SHP77 treated with DMSO at 0.1 percent for 48 hours (cell line): ENCODE results near the gene PERM1.
"Not testable (repeated sequence)": the region's sequence is repeated elsewhere in the genome, so short reads cannot be mapped to it uniquely, and the experiment has no call there.

ENCODE experiments used
- DNase-seq: peaks from one replicate; lab custom pipeline; 2025; lab: John Stamatoyannopoulos, UW

PERM1 gene

GRCh38 chr1:1014799-1015681, 33.1 kb upstream of the PERM1 start:
- no peak for DNase-seq

- peak; percentile 40 for DNase-seq
Observed at GRCh38 chr1:1013922-1014648, 32.2 kb upstream of the PERM1 start.

GRCh38 chr1:1013105-1013921, 31.4 kb upstream of the PERM1 start, which contains the start of gene ISG15:
Gene ISG15 (plus strand): TSS chr1:1013497. CDS start chr1:1013574, 77 bp downstream.
- peak; percentile 60 for DNase-seq

GRCh38 chr1:1012736-1013104, 30.8 kb upstream of the PERM1 start:
- DNase-seq, result not testable (repeated sequence)

- no peak for DNase-seq
Observed at GRCh38 chr1:1011396-1011949, 29.6 kb upstream of the PERM1 start.

GRCh38 chr1:1010131-1010530, 28.2 kb upstream of the PERM1 start:
- not testable (repeated sequence) for DNase-seq

GRCh38 chr1:1006305-1007159, 24.6 kb upstream of the PERM1 start:
- no peak for DNase-seq

GRCh38 chr1:1005774-1006304, 23.9 kb upstream of the PERM1 start:
- no peak for DNase-seq

GRCh38 chr1:1004780-1005697, 23.1 kb upstream of the PERM1 start:
- DNase-seq, result no peak

- DNase-seq, result no peak
Observed at GRCh38 chr1:1004420-1004779, 22.5 kb upstream of the PERM1 start.

GRCh38 chr1:1003618-1004419, 21.9 kb upstream of the PERM1 start:
- DNase-seq, result no peak

GRCh38 chr1:1001057-1001783, 19.3 kb upstream of the PERM1 start:
- no peak for DNase-seq

GRCh38 chr1:1000357-1001056, 18.6 kb upstream of the PERM1 start:
- DNase-seq, result no peak

- no peak for DNase-seq
Observed at GRCh38 chr1:999725-1000356, 17.9 kb upstream of the PERM1 start, which contains the start of gene HES4. Gene HES4 (minus strand): TSS chr1:1000097. CDS start chr1:999973, 124 bp downstream.

GRCh38 chr1:998995-999724, 17.3 kb upstream of the PERM1 start:
- DNase-seq, result no peak

- no peak for DNase-seq
Observed at GRCh38 chr1:998745-998994, 16.8 kb upstream of the PERM1 start.
